Ecto neural progenitor cell (in vitro differentiated cells): ENCODE data around the gene SDCCAG8.

ENCODE experiments used
- DNase-seq: peaks from one replicate; pipeline ENCODE4 v3.0.0-alpha.2; 2018; ENCODE audit warnings: low spot score

The SDCCAG8 gene

GRCh38 chr1:243254233-243254926 lies 1.5 kb upstream of the SDCCAG8 start:
- DNase-seq, result peak; percentile 73

GRCh38 chr1:243254927-243255790 lies 682 bp upstream of the SDCCAG8 start, which contains the start of gene CEP170:
Gene CEP170, minus strand, starts transcription at chr1:243255281. Its CDS starts 30,001 bp downstream, at chr1:243225280.
- DNase-seq, result peak; percentile 98

GRCh38 chr1:243256590-243256989 lies 749 bp downstream of the SDCCAG8 start:
- no peak for DNase-seq

- no peak for DNase-seq
Observed at GRCh38 chr1:243257189-243257588, 1.3 kb downstream of the SDCCAG8 start.

- DNase-seq, result no peak
Observed at GRCh38 chr1:243258731-243259130, 2.9 kb downstream of the SDCCAG8 start.

GRCh38 chr1:243260221-243260880 lies 4.5 kb downstream of the SDCCAG8 start:
- no peak for DNase-seq

- DNase-seq, result no peak
Observed at GRCh38 chr1:243261390-243261789, 5.5 kb downstream of the SDCCAG8 start.

- no peak for DNase-seq
Observed at GRCh38 chr1:243264717-243265116, 8.9 kb downstream of the SDCCAG8 start.

GRCh38 chr1:243266231-243266630 lies 10.4 kb downstream of the SDCCAG8 start:
- DNase-seq, result no peak

GRCh38 chr1:243267471-243267880 lies 11.6 kb downstream of the SDCCAG8 start:
- no peak for DNase-seq

GRCh38 chr1:243267914-243268653 lies 12.2 kb downstream of the SDCCAG8 start:
- DNase-seq, result no peak

- DNase-seq, result peak; percentile 46
Observed at GRCh38 chr1:243268751-243269460, 13.1 kb downstream of the SDCCAG8 start.

- DNase-seq, result no peak
Observed at GRCh38 chr1:243269461-243269801, 13.6 kb downstream of the SDCCAG8 start.

- no peak for DNase-seq
Observed at GRCh38 chr1:243270097-243270864, 14.4 kb downstream of the SDCCAG8 start.

- no peak for DNase-seq
Observed at GRCh38 chr1:243271996-243272395, 16.2 kb downstream of the SDCCAG8 start.

- no peak for DNase-seq
Observed at GRCh38 chr1:243272401-243272800, 16.6 kb downstream of the SDCCAG8 start.

GRCh38 chr1:243273506-243273905 lies 17.7 kb downstream of the SDCCAG8 start:
- no peak for DNase-seq

GRCh38 chr1:243273945-243274344 lies 18.1 kb downstream of the SDCCAG8 start:
- no peak for DNase-seq

GRCh38 chr1:243275316-243275715 lies 19.5 kb downstream of the SDCCAG8 start:
- DNase-seq, result no peak

- no peak for DNase-seq
Observed at GRCh38 chr1:243280571-243281129, 24.8 kb downstream of the SDCCAG8 start.
